ENCODE results near the gene BTLA.

DNA sequence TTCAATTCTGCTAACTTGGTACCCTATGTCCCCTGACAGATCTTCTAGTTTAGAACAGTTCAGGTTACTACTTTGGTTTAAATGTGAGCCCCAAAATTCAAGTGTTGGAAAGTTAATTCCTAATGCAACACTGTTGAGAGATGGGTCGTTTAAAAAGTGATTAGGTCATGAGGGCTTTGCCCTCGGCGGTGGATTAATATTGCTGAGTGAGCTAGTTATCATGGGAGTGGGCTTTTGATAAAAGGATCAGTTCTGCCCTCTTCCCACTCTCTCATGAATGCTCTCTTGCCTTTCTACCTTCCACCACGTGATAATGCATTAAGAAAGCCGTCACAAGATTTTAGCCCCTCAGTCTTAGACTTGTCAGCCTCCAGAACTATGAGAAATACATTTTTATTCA lies 72.1 kb downstream of the BTLA start:
- TF ChIP-seq CTCF (IDR thresholded peaks at IDR 0.05) (no peak), ZFX (IDR thresholded peaks at IDR 0.05; ENCODE audit: borderline replicate concordance) (no peak)
